Type B pancreatic cell (in vitro differentiated cells): ENCODE results near the gene SMIM32. TPM values are rescaled to one million over a fixed set of nuclear protein-coding genes. Genes with fewer than 3 reads are reported as not detected.

Source experiments
- DNase-seq: peaks from one replicate; pipeline ENCODE4 v3.0.0; 2021; ENCODE audit warnings: mixed read lengths; ENCODE audit not compliant: unreplicated experiment; ENCODE audit errors: extremely low spot score
- H3K27ac Mint-ChIP-seq: 2 replicates; pipeline ENCODE4 v1.8.0; 2021; ENCODE audit warnings: mild to moderate bottlenecking, mixed read lengths
- H3K27me3 Mint-ChIP-seq: 2 replicates; pipeline ENCODE4 v1.8.0; 2021; ENCODE audit warnings: mixed read lengths
- H3K36me3 Mint-ChIP-seq: 2 replicates; pipeline ENCODE4 v1.8.0; 2021; ENCODE audit warnings: mixed read lengths
- H3K4me1 Mint-ChIP-seq: one replicate; pipeline ENCODE4 v1.8.0; 2021; ENCODE audit warnings: mixed read lengths; ENCODE audit not compliant: unreplicated experiment
- H3K4me3 Mint-ChIP-seq: 2 replicates; pipeline ENCODE4 v1.8.0; 2021; ENCODE audit warnings: mild to moderate bottlenecking, mixed read lengths
- H3K9me3 Mint-ChIP-seq: 2 replicates; pipeline ENCODE4 v1.8.0; 2021; ENCODE audit warnings: mixed read lengths
- total RNA-seq: library from RNA; stranded (reverse); gene quantifications from 2 replicates; pipeline ENCODE4 v1.2.1, GENCODE V29; 2021; ENCODE audit warnings: low replicate concordance
- TF ChIP-seq, protein P1 (sequence below): fragments of 200-600 bp; sonication (generic); conservative IDR thresholded peaks from 2 replicates; pipeline ENCODE4 v1.5.0; 2021; ENCODE audit warnings: antibody characterized with exemption, mild to moderate bottlenecking

Gene SMIM32
- total RNA-seq, 1 donor from 2014 or later: 12.8 TPM

DNA sequence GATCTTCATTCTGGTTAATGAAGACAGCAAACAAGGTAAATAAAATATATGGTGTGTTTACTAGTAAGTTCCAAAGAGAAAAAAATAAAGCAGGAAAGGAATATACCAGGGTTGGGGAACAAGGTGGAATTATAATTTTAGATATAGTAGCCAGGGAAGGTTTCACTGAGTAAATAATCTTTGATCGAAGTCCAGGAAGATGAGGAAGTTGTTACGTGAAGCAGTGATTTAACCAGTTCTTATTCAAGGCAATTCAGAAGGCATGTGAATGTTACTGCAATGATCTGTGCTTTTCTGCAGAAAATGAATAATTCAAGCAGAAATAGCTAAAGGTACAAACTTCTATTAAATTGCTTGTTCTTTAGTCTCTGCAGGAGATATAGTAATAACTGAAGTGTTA lies 6.2 kb downstream of the SMIM32 start:
- peaks cover 35% of the 10 kb centered on the region for H3K27me3 Mint-ChIP-seq
- H3K36me3 Mint-ChIP-seq: peaks cover 34% of the 10 kb centered on the region
- peaks cover 4% of the 10 kb centered on the region for H3K4me1 Mint-ChIP-seq
- no peaks in the 10 kb centered on the region for H3K9me3 Mint-ChIP-seq
- no peak for DNase-seq
- H3K27ac Mint-ChIP-seq: no peak overlapping the region
- H3K4me3 Mint-ChIP-seq: no peak overlapping the region
- TF ChIP-seq, protein P1, sequence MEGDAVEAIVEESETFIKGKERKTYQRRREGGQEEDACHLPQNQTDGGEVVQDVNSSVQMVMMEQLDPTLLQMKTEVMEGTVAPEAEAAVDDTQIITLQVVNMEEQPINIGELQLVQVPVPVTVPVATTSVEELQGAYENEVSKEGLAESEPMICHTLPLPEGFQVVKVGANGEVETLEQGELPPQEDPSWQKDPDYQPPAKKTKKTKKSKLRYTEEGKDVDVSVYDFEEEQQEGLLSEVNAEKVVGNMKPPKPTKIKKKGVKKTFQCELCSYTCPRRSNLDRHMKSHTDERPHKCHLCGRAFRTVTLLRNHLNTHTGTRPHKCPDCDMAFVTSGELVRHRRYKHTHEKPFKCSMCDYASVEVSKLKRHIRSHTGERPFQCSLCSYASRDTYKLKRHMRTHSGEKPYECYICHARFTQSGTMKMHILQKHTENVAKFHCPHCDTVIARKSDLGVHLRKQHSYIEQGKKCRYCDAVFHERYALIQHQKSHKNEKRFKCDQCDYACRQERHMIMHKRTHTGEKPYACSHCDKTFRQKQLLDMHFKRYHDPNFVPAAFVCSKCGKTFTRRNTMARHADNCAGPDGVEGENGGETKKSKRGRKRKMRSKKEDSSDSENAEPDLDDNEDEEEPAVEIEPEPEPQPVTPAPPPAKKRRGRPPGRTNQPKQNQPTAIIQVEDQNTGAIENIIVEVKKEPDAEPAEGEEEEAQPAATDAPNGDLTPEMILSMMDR: no peak

DNA sequence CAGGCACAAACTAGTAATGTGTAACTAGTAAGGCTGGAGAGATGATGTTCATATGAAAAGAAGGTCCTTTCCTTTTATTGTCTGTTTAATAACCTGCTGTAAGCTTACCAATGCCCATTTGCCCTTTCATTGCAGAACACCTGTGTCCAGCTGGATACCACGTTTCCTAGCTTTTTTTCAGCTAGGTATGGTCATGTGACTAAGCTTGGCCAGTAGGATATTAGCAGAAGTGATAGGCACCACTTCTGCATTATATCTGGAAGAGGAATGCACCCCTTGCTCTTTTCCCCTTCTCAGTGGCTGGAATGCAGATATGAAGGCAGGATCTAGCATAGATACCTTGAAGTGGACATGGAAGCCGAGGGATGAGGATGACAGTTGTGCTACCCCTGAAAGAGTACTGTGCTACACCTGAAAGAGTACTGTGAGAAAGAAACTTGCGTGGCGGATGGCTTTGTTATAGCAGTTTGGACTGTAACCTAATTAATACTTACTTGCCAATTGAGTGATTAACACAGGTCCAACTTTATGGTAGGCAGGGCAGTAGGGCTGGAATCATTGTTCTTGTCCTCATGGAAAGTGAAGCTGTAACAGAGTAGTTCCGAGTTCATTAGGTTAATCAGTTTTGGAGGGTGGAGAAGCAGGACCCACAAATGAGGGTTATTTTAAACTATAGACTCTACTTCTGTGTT lies 6.8 kb downstream of the SMIM32 start:
- Mint-ChIP-seq H3K4me1 (no peaks in the 10 kb centered on the region), H3K27ac (no peak overlapping the region), H3K4me3 (no peak overlapping the region), H3K27me3 (peaks cover 28% of the 10 kb centered on the region), H3K9me3 (no peaks in the 10 kb centered on the region), H3K36me3 (peaks cover 40% of the 10 kb centered on the region)
- TF ChIP-seq, protein P1: no peak
- DNase-seq: no peak

DNA sequence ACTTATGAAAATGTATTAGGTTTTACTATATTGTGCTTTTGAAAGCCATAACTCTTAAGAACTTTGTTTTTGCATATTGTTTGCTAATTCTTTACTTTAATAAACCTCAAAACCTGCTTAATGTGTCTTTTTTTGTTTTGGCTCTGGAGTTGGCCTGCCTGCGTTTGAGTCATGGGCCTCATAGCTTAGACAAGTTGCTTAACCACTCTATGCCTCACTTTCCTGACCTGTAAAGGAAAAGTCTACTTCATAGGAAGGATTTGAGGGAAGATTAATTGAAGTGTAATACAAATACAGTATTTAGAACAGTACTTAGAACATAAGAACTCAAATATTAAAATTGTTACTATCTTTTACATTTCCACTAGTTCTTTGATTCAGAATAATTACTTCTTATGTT lies 10.3 kb downstream of the SMIM32 start:
- Mint-ChIP-seq H3K4me1 (no peaks in the 10 kb centered on the region), H3K36me3 (peaks cover 36% of the 10 kb centered on the region), H3K27me3 (no peaks in the 10 kb centered on the region), H3K9me3 (no peaks in the 10 kb centered on the region), H3K4me3 (no peak overlapping the region), H3K27ac (no peak overlapping the region)
- no peak for DNase-seq
- TF ChIP-seq, protein P1: no peak

DNA sequence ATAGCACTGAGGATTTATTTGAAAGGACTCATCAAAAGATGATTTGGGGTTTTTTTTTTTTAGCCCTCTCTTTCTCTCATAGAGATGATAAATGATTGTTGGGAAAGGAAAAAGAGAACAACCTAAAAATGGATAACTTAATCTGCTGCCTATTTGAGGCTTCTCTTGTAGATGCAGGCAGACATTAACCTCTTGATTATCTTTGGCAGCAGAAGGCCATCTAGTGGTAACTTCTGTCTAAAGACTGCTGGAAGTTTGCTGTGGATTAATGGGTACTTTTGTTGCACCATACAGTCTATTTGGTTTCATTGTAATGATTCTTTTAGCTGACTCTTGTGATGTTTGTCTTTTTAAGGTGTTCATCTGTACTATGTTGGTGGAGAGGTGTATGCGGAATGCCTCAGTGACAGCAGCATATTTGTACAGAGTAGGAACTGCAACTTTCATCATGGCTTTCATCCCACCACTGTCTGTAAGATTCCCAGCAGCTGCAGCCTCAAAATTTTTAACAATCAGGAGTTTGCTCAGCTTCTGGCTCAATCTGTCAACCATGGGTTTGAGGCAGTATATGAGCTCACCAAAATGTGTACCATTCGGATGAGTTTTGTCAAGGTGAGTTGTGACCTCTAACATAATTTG lies 18.8 kb downstream of the SMIM32 start:
- H3K9me3 Mint-ChIP-seq: no peaks in the 10 kb centered on the region
- H3K4me1 Mint-ChIP-seq: peaks cover 4% of the 10 kb centered on the region
- no peak overlapping the region for H3K27ac Mint-ChIP-seq
- H3K4me3 Mint-ChIP-seq: no peak overlapping the region
- H3K36me3 Mint-ChIP-seq: peaks cover 31% of the 10 kb centered on the region
- no peak for DNase-seq
- no peaks in the 10 kb centered on the region for H3K27me3 Mint-ChIP-seq
- TF ChIP-seq, protein P1: peak; percentile 78

DNA sequence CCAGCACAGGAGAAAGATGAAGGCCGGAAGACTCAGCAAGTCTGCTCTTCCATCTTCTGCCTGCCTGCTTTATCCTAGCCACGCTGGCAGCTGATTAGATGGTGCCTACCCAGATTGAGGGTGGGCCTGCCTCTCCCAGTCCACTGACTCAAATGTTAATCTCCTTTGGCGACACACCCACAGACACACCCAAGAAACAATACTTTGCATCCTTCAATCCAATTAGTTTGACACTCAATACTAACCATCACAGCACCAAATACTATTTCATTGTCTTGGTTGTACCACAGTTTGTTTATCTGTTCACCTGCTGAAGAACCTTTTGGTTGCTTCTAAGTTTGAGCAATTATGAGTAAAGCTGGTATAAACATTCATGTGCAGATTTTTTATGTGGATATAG lies 23.7 kb downstream of the SMIM32 start:
- DNase-seq: no peak
- no peaks in the 10 kb centered on the region for H3K27me3 Mint-ChIP-seq
- peaks cover 4% of the 10 kb centered on the region for H3K4me1 Mint-ChIP-seq
- H3K36me3 Mint-ChIP-seq: peaks cover 49% of the 10 kb centered on the region
- H3K4me3 Mint-ChIP-seq: no peak overlapping the region
- TF ChIP-seq, protein P1: no peak
- no peak overlapping the region for H3K27ac Mint-ChIP-seq
- H3K9me3 Mint-ChIP-seq: no peaks in the 10 kb centered on the region
